Nephron progenitor cell (in vitro differentiated cells): ENCODE results near the gene MN1.
A peak's percentile ranks its signal among the peaks of the same experiment; 100 is the strongest.
"Not testable (repeated sequence)": the region's sequence is repeated elsewhere in the genome, so short reads cannot be mapped to it uniquely, and the experiment has no call there.

ENCODE experiments used
- DNase-seq: peaks from one replicate; pipeline ENCODE4 v3.0.0; 2021
- H3K27ac Mint-ChIP-seq: 2 replicates; pipeline ENCODE4 v1.8.0; 2021; ENCODE audit warnings: mild to moderate bottlenecking, moderate library complexity, mixed read lengths
- H3K27me3 Mint-ChIP-seq: 2 replicates; pipeline ENCODE4 v1.8.0; 2021; ENCODE audit warnings: mild to moderate bottlenecking, low read depth, mixed read lengths; ENCODE audit not compliant: poor library complexity
- H3K36me3 Mint-ChIP-seq: 2 replicates; pipeline ENCODE4 v1.8.0; 2021; ENCODE audit warnings: low read depth, mixed read lengths
- H3K4me1 Mint-ChIP-seq: 2 replicates; pipeline ENCODE4 v1.8.0; 2021; ENCODE audit warnings: mixed read lengths
- H3K4me3 Mint-ChIP-seq: 2 replicates; pipeline ENCODE4 v1.8.0; 2021; ENCODE audit warnings: mild to moderate bottlenecking, moderate library complexity, mixed read lengths
- H3K9me3 Mint-ChIP-seq: 2 replicates; pipeline ENCODE4 v1.8.0; 2021; ENCODE audit warnings: mild to moderate bottlenecking, moderate library complexity, mixed read lengths
- CTCF ChIP-seq: fragments of 200-600 bp; sonication (generic); IDR thresholded peaks from 2 replicates; pipeline ENCODE4 v1.5.0; 2021; ENCODE audit warnings: antibody characterized with exemption

The MN1 gene

GRCh38 chr22:27746918-27747317 is 54.6 kb downstream of the MN1 start:
- peaks cover 83% of the 10 kb centered on the region for H3K27me3 Mint-ChIP-seq
- peaks cover 51% of the 10 kb centered on the region for H3K4me1 Mint-ChIP-seq

GRCh38 chr22:27745809-27746208 is 55.7 kb downstream of the MN1 start:
- peaks cover 92% of the 10 kb centered on the region for H3K27me3 Mint-ChIP-seq

More at GRCh38 chr22:27746918-27747317, 54.6 kb downstream of the MN1 start:
- Mint-ChIP-seq H3K9me3 (peaks cover 5% of the 10 kb centered on the region), H3K4me3 (no peak overlapping the region), H3K27ac (no peak overlapping the region), H3K36me3 (no peaks in the 10 kb centered on the region)
- TF ChIP-seq CTCF, result no peak
- no peak for DNase-seq

GRCh38 chr22:27745154-27745553 is 56.4 kb downstream of the MN1 start:
- TF ChIP-seq CTCF, result no peak
- H3K27me3 Mint-ChIP-seq, result peaks cover 97% of the 10 kb centered on the region
- no peak overlapping the region for H3K4me3 Mint-ChIP-seq
- H3K27ac Mint-ChIP-seq, result no peak overlapping the region
- H3K9me3 Mint-ChIP-seq, result peaks cover 19% of the 10 kb centered on the region
- no peaks in the 10 kb centered on the region for H3K36me3 Mint-ChIP-seq
- H3K4me1 Mint-ChIP-seq, result peaks cover 38% of the 10 kb centered on the region
- no peak for DNase-seq

More at GRCh38 chr22:27745809-27746208, 55.7 kb downstream of the MN1 start:
- Mint-ChIP-seq H3K27ac (no peak overlapping the region), H3K36me3 (no peaks in the 10 kb centered on the region), H3K4me1 (peaks cover 45% of the 10 kb centered on the region), H3K9me3 (peaks cover 13% of the 10 kb centered on the region), H3K4me3 (no peak overlapping the region)
- TF ChIP-seq CTCF, result no peak
- DNase-seq, result no peak

- H3K27ac Mint-ChIP-seq, H3K36me3 Mint-ChIP-seq: not testable (repeated sequence)
- peak; percentile 23 for DNase-seq
- Mint-ChIP-seq H3K9me3 (peaks cover 22% of the 10 kb centered on the region), H3K27me3 (peaks cover 99% of the 10 kb centered on the region), H3K4me1 (peaks cover 28% of the 10 kb centered on the region), H3K4me3 (peak overlapping the region; percentile 57)
Measured at GRCh38 chr22:27744078-27744477, 57.5 kb downstream of the MN1 start.

GRCh38 chr22:27740202-27740748 is 61.3 kb downstream of the MN1 start:
- Mint-ChIP-seq H3K27me3 (peaks cover 83% of the 10 kb centered on the region), H3K4me1 (peaks cover 19% of the 10 kb centered on the region), H3K27ac (no peak overlapping the region), H3K4me3 (no peak overlapping the region), H3K9me3 (peaks cover 45% of the 10 kb centered on the region), H3K36me3 (peaks cover 6% of the 10 kb centered on the region)
- TF ChIP-seq CTCF, result no peak
- no peak for DNase-seq

- peaks cover 66% of the 10 kb centered on the region for H3K27me3 Mint-ChIP-seq
- no peaks in the 10 kb centered on the region for H3K4me1 Mint-ChIP-seq
- no peak overlapping the region for H3K27ac Mint-ChIP-seq
- H3K4me3 Mint-ChIP-seq, result no peak overlapping the region
- no peak for TF ChIP-seq CTCF
- no peak for DNase-seq
- H3K9me3 Mint-ChIP-seq, result peaks cover 45% of the 10 kb centered on the region
- peaks cover 6% of the 10 kb centered on the region for H3K36me3 Mint-ChIP-seq
Measured at GRCh38 chr22:27737521-27737920, 64.0 kb downstream of the MN1 start.
